K562 (cell line): ENCODE data around the gene ISYNA1. TPM values are rescaled to one million over a fixed set of nuclear protein-coding genes. Genes with fewer than 3 reads are reported as not detected.

ENCODE experiments used
- ARNT ChIP-seq, 2 experiments: fragments of 450-650 bp; IDR thresholded peaks; 2 replicates each; pipeline ENCODE4 v1.6.1; 2016; ENCODE audit warnings: mild to moderate bottlenecking in 1 of 2
- FOXK2 ChIP-seq, 2 experiments: fragments of 450-650 bp; IDR thresholded peaks in 1 of 2; conservative IDR thresholded peaks in 1 of 2; 2 replicates each; pipeline ENCODE4 v1.6.1; 2016; ENCODE audit warnings: low read depth in 2 of 2, mild to moderate bottlenecking in 1 of 2
- PATZ1 ChIP-seq: fragments of 250-450 bp; sonication (Bioruptor Pico); IDR thresholded peaks from 2 replicates; pipeline ENCODE4 v1.5.0; 2020; ENCODE audit warnings: mild to moderate bottlenecking, borderline replicate concordance
- RERE ChIP-seq: sonication (generic); formaldehyde crosslinking; IDR thresholded peaks from 2 replicates; pipeline ENCODE4 v1.8.0; 2023; ENCODE audit warnings: missing genetic modification reagents, mild to moderate bottlenecking, borderline replicate concordance
- TRIM28 ChIP-seq: fragments of 450-650 bp; IDR thresholded peaks from 2 replicates; pipeline ENCODE4 v1.6.1; 2017
- ZNF134 ChIP-seq: fragments of 250-450 bp; sonication (Bioruptor Pico); conservative IDR thresholded peaks from 2 replicates; pipeline ENCODE4 v1.4.0; 2020
- ZNF274 ChIP-seq: IDR thresholded peaks from 2 replicates; pipeline ENCODE4 v1.6.1; 2011; ENCODE audit warnings: low read depth, mild to moderate bottlenecking, low read length, moderate library complexity, borderline replicate concordance
- polyA plus RNA-seq, 8 experiments: library from polyadenylated mRNA; depleted of rRNA in 4 of 8; stranded (reverse) in 5 of 8; unstranded in 3 of 8; fragments of >200 nt; fragmentation: Nextera tagmentation in 2 of 8; fragmentation: Illumina TruSeq in 1 of 8; extraction: Ambion mirVana in 2 of 8; extraction: Trizol in 1 of 8; gene quantifications; 2 replicates each; pipeline versions ENCODE4 v1.2.1 to v1.2.3, GENCODE V29; 2011 to 2014; ENCODE audit warnings: inconsistent platforms in 1 of 8, missing spikeins in 1 of 8
- total RNA-seq, 7 experiments: library from RNA; depleted of rRNA in 6 of 7; stranded (reverse); fragments of >200 nt in 6 of 7; fragmentation: Illumina TruSeq in 2 of 7; extraction: Trizol in 2 of 7; gene quantifications; 2 replicates each; pipeline versions ENCODE4 v1.2.1 to v1.2.3, GENCODE V29; 2011 to 2021; ENCODE audit warnings: low replicate concordance in 1 of 7

The ISYNA1 gene
- total and polyA plus RNA-seq, 9 of the 15 experiments (the other 6 are each of a cell fraction or from before 2014, with no cell fraction given): 21.8 to 460 (median 93.2) TPM

GRCh38 chr19:18429717-18430416, 8.1 kb downstream of the ISYNA1 start (continued):
- TF ChIP-seq RERE (CRISPR knock-in tag): no peak
- TF ChIP-seq ZNF134 (CRISPR knock-in tag): no peak
- TF ChIP-seq FOXK2 (conservative IDR thresholded peaks at IDR 0.05 in 1 of 2, IDR thresholded peaks at IDR 0.05 in 1 of 2; ENCODE audit: low read depth in 2 of 2): no peak
- TF ChIP-seq ARNT (IDR thresholded peaks at IDR 0.05): no peak
- no peak for TF ChIP-seq PATZ1
- TF ChIP-seq TRIM28: no peak
- no peak for TF ChIP-seq ZNF274
